Esophagus mucosa (tissue), 1 donor: ENCODE results near the gene SIK3. TPM values are rescaled to one million over a fixed set of nuclear protein-coding genes. Genes with fewer than 3 reads are reported as not detected.
"Not testable (repeated sequence)": the region's sequence is repeated elsewhere in the genome, so short reads cannot be mapped to it uniquely, and the experiment has no call there.

Experiments used
- ATAC-seq: fragments of 200-7000 bp; cut with Tn5 transposase; one replicate; pipeline ENCODE4 v1.9.1; 2020
- total RNA-seq: library from RNA; stranded (reverse); gene quantifications from one replicate; pipeline ENCODE4 v1.2.4, GENCODE V29; 2023
- donor health status: DM: yes; HTN: yes; CAD: no.

The SIK3 gene
- total RNA-seq, 1 donor from 2014 or later = 25.2 TPM

- ATAC-seq = no peak
These were observed 23.0 kb downstream of the SIK3 start for GRCh38 chr11:117075186-117075585.

- ATAC-seq = no peak
These were observed 24.1 kb downstream of the SIK3 start for GRCh38 chr11:117074119-117074518.

GRCh38 chr11:117073539-117073938 is 24.7 kb downstream of the SIK3 start:
- peak; percentile 56 for ATAC-seq

DNA sequence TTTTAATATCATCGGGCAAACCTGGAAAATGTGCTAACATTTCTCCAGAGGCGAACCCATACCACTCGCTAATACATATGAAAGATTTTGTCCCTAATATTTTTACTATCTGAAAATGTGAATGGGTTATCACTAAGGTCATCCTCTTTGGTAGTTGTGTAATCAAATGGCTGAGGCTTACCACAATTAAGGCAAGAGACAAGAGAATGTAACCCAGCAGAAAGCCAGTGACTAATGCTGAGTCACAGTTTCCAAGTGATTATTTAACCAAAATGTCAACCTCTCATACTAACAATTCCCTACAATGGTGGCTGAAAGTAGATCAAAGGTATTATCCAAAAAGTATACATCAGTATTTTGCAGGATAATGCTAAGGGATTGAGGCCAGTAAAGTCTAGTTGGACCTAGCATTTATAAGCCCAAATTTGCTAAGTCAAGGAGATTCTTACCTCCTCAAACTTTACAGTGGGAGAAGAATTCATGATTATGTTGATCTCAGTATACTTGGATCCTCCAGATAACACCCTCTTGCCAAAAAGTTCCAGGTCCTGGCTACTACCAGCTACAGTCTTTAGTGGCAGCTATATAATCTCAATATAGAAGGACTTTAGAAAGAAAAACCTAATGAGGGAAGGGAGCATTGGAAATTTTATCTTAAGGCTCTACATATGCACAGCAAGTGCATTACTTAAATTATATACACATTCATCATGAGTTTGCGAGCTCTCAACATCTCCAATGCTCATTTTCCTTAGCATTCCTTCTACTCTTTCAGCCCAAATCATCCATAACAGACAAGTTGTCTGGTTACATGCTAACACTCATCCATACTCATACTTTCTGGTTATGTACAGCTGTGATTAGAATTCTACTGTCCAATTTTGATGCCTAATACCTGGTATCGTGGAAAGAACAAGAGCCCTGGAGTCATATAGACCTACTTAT is 25.4 kb downstream of the SIK3 start:
- peak; percentile 88 for ATAC-seq

GRCh38 chr11:117071344-117071787 is 26.9 kb downstream of the SIK3 start:
- ATAC-seq = no peak

GRCh38 chr11:117070016-117070415 is 28.2 kb downstream of the SIK3 start:
- ATAC-seq = no peak

DNA sequence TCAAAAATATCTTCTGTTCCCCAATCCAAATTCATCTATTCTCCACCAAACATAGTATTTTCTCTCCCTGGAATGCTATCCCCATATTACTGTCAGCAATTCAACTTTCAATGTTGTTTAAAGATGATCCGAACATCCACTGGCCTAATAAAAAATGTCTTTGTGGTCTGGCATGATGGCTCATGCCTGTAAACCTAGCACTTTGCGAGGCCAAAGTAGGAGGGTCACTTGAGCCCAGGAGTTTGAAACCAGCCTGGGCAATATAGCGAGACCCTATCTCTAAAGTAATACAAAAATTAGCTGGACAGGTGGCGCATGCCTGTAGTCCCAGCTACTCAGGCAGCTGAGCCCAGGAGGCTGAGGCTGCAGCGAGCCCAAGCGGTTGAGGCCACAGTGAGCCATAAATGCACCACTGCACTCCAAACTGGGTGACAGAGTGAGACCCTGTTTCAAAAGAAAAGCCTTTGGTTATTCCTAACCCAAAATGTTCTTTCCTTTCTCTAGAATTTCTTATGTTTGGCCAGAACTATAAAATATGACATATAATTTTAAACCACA is 29.8 kb downstream of the SIK3 start:
- ATAC-seq = no peak

DNA sequence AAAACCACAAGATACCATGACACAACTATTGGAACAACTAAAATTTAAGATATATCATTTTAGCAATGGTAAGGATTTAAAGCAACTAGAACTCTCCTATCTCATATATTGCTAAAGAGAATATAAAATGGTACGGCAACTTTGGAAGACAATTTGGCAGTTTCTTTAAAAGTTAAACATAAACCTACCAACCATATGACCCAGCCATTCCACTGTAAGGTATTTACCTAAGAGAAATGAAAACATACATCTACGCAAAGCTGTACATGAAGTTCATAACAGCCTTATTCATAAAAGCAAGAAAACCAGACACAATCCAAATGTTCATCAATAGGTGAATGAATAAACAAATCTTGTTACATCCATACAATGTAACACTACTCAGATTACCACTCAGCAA is 31.3 kb downstream of the SIK3 start:
- no peak for ATAC-seq

DNA sequence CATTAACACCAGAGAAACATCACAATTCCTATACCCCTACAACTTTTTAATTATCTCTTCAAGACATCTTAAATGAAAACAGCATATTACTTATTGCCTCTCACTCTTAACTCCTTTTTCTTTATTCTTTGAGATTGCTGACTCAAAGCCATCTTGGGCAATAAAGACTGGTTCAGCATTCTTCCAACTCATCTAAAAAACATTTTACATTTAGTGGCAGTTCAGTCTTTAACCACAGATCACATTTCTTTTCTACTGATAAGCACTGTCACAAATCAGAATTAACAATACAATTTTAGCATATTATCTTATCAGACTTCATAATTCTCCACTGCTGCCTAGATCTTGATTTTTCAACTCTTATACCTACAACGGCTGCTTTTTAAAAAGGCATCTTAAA is 34.0 kb downstream of the SIK3 start:
- no peak for ATAC-seq

DNA sequence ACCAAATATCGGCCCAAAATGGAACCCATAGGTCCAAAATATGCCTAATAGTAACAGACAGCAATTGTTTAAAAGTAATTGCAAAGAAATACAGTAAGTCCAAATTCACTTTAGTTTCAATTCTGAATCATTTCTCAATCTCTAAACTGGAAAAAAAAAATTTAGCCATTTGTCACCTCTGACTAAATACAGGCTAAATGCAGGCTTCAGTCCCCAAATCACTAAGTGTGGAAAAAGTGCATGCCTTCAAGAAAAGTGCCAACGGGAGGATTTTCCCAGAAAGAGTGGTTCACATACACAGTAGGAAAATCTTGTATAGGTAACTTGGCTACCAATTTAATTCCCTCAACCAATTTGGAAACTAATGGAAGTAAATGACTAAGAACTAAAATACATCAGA is 35.7 kb downstream of the SIK3 start:
- no peak for ATAC-seq

GRCh38 chr11:117061256-117061655 is 37.0 kb downstream of the SIK3 start:
- no peak for ATAC-seq

DNA sequence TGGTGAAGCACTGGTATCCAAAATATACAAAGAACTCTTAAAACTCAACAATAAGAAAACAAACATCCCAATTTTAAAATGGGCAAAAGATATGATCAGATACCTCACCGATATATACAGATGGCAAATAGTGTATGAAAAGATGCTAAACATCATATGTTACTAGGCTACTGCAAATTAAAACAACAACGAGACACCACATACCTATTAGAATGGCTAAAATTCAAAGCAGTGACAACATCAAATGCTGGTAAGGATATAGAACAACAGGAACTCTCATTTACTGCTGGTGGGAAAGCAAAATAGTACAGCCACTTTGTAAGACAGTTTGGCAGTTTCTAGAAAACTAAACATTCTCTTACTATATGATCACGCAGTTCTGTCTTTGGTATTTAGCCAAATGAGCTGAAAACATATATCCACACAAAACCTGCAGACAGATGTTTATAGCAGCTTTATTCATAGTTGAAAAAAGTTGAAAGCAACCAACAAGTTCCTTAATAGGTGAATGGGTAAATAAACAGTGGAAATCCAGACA is 38.5 kb downstream of the SIK3 start:
- no peak for ATAC-seq

DNA sequence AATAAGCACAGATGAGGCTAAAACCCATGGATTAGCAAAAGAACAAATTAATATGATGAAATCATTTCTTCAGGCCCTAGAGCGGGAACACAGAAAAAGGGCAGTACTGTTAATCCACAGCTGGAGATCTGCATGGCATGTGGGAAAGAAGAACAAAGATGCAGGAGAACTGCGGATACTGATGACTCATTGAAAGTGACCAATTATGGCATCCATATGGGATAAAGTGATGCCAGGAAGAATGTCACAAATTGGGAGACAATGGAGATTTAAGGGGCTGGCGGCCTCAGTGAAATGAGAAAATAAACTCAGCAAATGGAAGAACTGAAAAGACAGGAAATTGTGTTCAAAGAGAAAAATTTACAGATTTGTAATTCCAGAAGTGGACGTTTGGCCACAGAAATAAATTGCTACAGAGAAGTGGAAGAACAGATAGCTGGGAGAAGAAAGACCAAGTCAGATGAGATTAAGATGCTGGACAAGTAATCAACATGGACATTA is 39.4 kb downstream of the SIK3 start:
- no peak for ATAC-seq

DNA sequence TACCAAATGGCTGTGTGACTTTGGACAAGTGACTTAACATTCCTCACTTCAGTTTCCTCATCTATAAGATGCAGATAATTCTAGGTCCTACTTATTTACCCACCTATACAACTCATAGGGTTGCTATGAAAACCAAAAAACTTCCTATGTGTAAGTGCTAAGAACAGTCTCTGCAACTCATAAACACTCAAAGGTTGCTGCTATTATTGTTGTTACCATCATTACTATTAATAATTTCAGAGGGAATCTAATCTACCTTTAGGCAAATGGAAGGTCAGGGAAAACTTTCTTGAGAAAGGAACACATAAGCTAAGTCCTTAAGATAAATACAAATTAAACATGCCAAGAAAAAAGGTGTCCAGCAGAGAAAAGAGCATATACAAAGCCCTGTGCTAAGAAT is 40.5 kb downstream of the SIK3 start:
- no peak for ATAC-seq

DNA sequence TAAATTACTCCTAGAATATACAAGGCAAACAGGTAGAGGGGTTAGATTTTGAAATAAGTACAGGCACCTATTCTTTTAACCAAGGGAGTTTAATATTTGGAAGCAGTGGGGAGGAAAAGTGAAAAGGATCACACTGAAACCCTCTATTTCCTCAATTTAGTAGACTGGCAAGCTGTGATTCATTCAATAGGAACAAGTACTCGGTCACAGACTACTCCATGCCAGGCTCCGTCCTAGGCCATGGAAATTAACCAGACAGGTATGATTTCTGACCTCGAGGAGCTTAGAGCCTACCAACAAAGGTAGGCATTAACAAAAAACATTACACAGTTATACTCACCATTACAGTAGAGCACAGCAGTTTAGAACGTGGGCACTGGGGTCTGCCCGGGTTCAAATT is 40.9 kb downstream of the SIK3 start:
- ATAC-seq = peak; percentile 32

DNA sequence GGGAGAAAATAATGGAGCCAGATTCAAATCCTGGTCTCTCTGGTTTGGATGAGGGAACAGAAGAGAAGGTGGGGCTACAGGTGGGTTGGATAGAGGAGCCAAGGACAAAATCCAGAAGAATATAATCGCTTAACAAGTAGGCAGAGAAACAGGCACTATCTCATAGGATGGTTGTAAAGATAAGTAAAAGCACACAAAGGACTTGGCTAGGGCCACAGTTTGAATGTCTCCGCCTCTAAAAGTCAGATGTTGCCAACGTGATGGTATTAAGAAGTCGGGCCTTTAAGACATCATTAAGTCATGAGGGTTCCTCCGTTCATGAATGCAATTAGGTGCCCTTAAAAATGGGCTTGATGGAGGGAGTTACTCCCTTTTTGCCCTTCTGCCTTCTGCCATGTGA is 42.8 kb downstream of the SIK3 start:
- no peak for ATAC-seq

DNA sequence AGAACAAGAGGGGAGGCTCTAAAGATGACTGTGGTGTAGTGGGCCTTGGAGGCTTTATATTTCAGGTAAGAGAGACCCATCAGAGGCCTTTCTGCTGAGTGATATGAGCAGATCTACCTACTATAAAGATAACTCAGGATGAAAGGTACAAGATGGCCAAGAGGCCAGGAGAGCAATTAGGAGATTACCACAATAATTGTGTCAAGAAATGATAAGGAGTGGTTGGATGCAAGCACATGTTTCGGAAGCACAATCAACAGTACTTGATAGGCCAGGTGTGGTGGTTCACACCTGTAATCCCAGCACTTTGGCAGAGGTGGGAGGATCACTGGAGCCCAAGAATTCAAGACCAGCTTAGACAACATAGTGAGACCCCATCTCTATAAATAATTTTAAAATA is 43.8 kb downstream of the SIK3 start:
- ATAC-seq = no peak

DNA sequence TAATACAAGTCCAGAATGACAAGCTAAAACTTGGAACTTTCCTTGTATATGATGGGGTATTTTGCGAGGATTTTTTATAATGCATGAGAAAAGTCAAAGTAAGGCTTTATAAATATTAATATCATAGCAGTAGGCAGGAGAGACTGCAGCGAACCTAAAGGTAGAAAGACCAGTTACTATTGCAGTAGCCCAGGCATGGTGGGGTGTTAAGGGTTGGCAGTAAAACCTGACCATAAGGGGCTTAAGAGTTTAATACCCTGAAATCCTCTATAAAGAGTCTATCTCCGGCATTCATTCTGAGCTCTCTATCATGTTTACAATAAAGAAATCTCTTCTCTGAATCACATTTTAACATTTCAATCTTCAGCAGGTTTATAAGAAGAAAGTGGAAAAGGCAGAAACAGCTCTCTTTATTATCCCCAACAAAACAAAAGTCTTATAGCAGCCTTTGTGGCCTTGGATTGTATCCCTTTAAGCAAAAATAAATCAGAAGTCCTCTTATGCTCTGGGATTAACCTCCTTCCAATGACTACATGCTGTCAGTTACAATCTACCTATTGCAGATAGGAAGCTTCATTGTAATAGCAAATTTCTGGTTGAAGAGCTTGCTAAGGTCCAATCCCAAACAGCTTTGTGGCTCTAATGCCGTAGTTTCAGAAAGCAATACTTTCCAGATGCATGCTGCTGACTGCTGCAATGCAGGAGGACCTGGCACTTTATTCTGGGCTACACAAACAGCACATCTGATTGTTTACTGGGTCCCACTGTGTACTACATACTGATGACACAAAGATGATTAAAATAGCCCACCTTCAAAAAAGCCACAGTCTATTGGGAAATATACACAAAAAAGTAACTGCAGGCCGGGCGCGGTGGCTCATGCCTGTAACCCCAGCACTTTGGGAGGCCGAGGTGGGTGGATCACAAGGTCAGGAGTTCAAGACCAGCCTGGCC is 45.8 kb downstream of the SIK3 start:
- ATAC-seq = no peak

DNA sequence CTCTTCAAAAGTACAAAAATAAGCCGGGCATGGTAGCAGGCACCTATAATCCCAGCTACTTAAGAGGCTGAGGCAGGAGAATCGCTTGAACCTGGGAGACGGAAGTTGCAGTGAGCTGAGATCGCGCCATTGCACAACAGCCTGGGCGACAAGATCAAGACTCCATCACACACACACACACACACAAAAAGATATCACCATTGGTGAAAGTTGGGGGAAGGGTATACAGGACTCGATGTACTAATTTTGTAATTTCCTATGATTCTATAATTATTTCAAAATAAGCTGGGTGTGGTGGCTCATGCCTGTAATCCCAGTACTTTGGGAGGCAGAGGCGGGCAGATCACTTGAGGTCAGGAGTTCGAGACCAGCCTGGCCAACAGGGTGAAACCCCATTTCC is 48.1 kb downstream of the SIK3 start:
- not testable (repeated sequence) for ATAC-seq

DNA sequence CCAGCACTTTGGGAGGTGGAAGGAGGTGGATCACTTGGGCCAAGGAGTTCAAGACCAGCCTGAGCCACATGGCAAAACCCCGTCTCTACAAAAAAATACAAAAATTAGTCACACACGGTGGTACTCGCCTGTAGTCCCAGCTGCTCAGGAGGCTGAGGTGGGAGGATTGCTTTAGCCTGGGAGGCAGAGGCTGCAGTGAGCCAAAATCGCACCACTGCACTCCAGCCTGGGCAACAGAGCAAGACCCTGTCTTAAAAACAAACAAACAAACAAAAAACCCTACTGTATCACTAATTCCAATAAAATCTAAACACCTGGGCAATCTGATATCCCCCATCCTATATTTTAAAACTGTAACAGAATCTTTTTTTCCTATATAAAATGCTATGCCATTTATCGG is 51.6 kb downstream of the SIK3 start:
- ATAC-seq = not testable (repeated sequence)

DNA sequence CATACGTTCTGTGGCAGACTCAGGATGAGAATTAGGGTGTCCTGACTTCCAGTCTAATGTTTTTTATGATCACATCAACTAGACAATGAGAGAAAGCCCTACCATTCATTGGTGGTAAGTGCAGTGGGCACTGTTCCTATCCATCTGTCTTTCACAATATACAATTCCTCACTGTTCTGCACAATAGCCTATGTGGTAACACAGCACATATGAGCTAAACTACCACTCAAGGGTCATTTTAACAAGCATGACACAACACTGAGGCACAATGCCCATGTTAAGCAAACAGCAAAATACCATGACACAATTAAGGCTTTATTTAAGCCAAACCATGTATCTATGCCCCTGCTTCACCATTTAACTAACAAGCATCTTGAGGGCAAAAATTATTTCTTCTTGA is 52.3 kb downstream of the SIK3 start:
- ATAC-seq = peak; percentile 69

GRCh38 chr11:117045196-117045595 is 53.0 kb downstream of the SIK3 start:
- ATAC-seq = peak; percentile 83
